CMK (cell line): ENCODE measurements around the gene CD8B.
A peak's percentile ranks its signal among the peaks of the same experiment; 100 is the strongest.
"Not testable (repeated sequence)": the region's sequence is repeated elsewhere in the genome, so short reads cannot be mapped to it uniquely, and the experiment has no call there.

ENCODE experiments used
- DNase-seq: peaks from one replicate; pipeline ENCODE4 v3.0.0-alpha.2; 2010; ENCODE audit warnings: low read depth

Gene CD8B

GRCh38 chr2:86836915-86837695 lies 24.6 kb downstream of the CD8B start:
- DNase-seq = not testable (repeated sequence)

- not testable (repeated sequence) for DNase-seq
These were observed 26.2 kb downstream of the CD8B start for GRCh38 chr2:86835548-86835889.

- no peak for DNase-seq
These were observed 28.4 kb downstream of the CD8B start for GRCh38 chr2:86833315-86833714.

GRCh38 chr2:86832334-86833096 lies 29.2 kb downstream of the CD8B start:
- DNase-seq = no peak

GRCh38 chr2:86831537-86831936 lies 30.1 kb downstream of the CD8B start:
- DNase-seq = no peak

- no peak for DNase-seq
These were observed 34.7 kb downstream of the CD8B start for GRCh38 chr2:86826951-86827350.

- no peak for DNase-seq
These were observed 35.8 kb downstream of the CD8B start for GRCh38 chr2:86825693-86826381.

GRCh38 chr2:86825036-86825692 lies 36.5 kb downstream of the CD8B start:
- no peak for DNase-seq

- no peak for DNase-seq
These were observed 38.9 kb downstream of the CD8B start for GRCh38 chr2:86822668-86823345.

- no peak for DNase-seq
These were observed 39.8 kb downstream of the CD8B start for GRCh38 chr2:86821842-86822241.

GRCh38 chr2:86821306-86821705 lies 40.4 kb downstream of the CD8B start:
- no peak for DNase-seq

GRCh38 chr2:86818957-86819356 lies 42.7 kb downstream of the CD8B start:
- DNase-seq = no peak

GRCh38 chr2:86818114-86818801 lies 43.4 kb downstream of the CD8B start:
- DNase-seq = no peak

GRCh38 chr2:86815611-86816010 lies 46.1 kb downstream of the CD8B start:
- DNase-seq = no peak

- DNase-seq = no peak
These were observed 52.1 kb downstream of the CD8B start for GRCh38 chr2:86809481-86810121.

GRCh38 chr2:86808315-86809161 lies 53.1 kb downstream of the CD8B start:
- peak; percentile 52 for DNase-seq

- no peak for DNase-seq
These were observed 54.0 kb downstream of the CD8B start for GRCh38 chr2:86807468-86808275.

- no peak for DNase-seq
These were observed 54.6 kb downstream of the CD8B start for GRCh38 chr2:86807133-86807467.
